ENCODE data around the gene ITGAD.

ITGAD gene

DNA sequence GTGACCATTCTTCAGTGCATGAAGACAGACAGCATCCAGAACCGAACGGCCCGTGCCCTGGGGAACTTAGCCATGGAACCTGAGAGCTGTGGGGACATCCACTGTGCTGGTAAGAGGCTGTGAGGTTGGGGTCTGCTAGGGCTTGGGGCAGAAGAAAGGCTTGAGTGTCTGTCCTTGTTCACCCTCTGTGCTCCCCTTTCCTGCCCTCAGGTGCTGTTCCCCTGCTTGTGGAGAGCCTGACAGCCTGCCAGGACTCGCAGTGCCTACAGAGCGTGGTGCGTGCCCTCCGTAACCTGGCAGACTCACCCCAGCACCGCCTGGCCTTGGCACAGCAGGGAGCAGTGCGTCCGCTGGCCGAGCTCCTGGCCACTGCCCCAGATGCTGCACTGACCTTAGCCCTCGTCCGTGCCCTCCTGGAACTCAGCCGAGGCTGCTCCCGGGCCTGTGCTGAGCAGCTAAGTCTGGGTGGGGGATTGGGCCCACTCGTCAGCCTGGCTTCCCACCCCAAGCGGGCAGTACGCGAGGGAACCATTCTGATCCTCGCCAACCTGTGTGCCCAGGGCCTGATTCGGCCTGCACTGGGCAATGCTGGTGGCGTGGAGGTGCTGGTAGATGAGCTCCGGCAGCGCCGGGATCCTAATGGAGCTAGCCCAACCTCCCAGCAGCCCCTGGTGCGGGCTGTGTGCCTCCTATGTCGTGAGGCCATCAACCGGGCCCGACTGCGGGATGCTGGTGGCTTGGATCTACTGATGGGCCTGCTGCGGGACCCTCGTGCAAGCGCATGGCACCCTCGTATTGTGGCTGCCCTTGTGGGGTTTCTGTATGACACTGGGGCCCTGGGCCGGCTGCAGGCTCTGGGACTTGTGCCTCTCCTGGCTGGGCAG lies 69.0 kb downstream of the ITGAD start:
- DNase-seq: no peak

DNA sequence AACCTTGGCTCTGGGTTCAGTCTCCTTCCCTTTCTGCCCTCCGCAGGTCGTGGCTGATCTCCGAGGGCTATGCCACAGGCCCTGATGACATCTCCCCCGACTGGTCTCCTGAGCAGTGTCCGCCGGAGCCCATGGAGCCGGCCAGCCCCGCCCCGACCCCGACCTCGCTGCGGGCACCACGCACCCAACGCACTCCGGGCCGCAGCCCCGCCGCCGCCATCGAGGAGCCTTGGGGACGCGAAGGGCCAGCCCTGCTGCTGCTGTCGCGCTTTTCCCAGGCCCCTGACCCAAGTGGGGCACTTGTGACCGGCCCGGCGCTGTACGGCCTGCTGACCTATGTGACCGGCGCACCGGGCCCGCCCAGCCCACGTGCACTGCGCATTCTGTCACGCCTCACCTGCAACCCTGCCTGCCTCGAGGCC lies 71.2 kb downstream of the ITGAD start:
- no peak for DNase-seq

DNA sequence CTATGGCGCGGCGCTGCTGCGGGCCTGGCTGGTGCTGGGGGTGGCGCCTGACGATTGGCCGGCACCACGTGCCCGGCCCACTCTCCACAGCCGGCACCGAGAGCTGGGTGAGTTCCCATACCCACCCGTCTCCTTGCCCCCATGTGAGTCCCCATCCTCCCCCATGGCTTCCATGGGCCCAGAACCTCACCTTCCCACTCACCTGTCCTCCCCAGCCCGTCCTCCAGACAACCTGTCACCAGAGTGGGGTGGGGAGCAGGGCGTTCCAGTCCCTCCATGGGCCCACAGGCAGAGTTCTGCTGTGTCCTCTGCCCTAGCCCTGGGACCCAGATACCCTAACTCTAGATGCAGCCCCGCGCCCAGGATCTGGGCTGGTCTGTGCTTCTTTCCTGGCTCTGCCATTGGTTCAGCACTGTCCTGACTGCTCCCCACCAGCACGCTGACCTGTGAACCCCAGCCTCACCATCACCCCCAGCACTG lies 71.7 kb downstream of the ITGAD start:
- DNase-seq: no peak

DNA sequence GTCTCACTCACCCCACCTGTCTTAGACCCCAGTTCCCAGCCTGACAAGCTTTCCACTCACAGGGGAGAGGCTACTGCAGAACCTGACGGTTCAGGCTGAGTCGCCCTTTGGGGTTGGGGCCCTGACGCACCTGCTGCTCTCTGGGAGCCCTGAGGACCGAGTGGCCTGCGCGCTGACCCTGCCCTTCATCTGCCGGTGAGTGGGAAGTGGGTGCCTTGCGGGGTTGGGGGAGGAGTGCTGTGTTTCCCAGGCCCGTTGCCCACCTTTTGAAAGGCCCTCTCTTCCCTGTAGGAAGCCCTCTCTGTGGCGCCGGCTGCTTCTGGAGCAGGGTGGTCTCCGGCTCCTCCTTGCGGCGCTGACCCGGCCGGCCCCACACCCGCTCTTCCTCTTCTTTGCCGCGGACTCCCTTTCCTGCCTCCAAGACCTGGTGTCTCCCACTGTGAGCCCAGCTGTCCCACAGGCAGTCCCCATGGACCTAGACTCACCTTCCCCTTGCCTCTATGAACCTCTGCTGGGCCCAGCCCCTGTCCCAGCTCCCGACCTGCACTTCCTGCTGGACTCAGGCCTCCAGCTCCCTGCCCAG lies 72.7 kb downstream of the ITGAD start:
- DNase-seq: no peak

DNA sequence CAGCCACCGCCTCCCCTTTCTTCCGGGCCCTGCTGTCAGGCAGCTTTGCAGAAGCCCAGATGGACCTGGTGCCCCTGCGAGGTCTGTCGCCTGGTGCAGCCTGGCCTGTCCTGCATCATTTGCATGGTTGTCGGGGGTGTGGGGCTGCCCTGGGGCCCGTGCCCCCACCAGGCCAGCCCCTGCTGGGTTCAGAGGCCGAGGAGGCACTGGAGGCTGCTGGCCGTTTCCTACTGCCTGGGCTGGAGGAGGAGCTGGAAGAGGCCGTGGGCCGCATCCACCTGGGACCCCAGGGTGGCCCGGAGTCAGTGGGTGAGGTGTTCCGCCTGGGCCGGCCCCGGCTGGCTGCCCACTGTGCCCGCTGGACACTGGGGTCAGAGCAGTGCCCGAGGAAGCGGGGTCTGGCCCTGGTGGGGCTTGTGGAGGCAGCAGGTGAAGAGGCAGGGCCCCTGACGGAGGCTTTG lies 73.3 kb downstream of the ITGAD start:
- no peak for DNase-seq

DNA sequence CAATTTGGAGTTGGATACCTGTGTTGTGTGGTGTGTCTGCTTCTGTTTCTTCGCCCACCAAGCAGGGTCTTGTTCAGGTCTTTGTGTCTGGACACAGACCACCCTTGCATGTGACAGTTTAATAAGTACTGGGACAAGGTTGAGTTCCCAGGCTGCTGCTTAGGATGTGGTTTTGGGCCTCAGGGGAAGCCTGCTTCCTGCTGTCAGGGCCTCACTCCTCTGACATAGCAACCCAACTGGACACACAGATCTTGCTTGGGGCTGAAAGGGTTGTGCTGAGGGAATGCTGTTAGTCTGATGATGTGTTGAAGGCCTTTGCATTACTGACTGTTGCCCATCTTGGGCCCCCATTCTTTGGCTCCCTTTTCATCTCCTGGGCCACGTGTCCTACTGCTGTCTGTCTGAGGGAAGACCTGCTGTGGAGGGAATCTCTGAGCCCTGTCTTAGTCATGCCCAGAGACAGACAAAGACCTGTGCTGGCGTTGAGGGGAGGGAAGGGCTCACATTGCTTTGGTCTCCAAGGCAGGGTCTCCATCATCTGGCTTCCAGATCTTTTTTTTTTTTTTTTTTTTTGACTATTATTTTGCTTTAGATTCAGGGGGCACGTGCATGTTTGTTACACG lies 74.1 kb downstream of the ITGAD start:
- no peak for DNase-seq

DNA sequence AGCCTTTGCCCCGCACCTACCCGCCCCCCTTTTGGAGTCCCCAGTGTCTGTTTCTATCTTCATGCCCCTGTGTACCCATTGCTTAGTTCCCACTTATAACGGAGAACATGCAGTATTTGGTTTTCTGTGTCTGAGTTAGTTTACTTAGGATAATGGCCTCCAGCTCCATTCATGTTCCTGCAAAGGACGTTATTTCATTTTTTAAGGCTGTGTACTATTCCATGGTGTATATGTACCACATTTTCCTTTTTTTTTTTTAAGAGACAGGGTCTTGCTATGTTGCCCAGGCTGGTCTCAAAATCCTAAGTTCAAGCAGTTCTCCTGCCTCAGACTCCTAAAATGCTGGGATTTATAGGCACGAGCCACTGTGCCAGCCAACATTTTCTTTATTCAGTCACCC lies 74.7 kb downstream of the ITGAD start:
- no peak for DNase-seq

DNA sequence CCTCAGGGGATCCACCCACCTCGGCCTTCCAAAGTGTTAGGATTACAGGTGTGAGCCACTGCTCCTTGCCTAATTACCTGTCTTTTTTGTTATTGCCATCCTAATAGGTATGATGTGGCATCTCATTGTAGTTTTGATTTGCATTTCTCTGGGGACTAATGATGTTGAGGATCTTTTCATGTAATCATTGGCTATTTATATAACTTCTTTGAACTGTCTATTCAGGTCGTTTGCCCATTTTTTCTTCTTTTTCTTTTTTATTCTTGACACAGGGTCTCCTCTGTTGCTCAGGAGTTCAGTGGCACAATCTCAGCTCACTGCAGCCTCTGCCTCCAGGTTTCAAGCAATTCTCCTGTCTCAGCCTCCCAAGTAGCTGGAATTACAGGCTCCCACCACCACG lies 77.5 kb downstream of the ITGAD start:
- DNase-seq: no peak

DNA sequence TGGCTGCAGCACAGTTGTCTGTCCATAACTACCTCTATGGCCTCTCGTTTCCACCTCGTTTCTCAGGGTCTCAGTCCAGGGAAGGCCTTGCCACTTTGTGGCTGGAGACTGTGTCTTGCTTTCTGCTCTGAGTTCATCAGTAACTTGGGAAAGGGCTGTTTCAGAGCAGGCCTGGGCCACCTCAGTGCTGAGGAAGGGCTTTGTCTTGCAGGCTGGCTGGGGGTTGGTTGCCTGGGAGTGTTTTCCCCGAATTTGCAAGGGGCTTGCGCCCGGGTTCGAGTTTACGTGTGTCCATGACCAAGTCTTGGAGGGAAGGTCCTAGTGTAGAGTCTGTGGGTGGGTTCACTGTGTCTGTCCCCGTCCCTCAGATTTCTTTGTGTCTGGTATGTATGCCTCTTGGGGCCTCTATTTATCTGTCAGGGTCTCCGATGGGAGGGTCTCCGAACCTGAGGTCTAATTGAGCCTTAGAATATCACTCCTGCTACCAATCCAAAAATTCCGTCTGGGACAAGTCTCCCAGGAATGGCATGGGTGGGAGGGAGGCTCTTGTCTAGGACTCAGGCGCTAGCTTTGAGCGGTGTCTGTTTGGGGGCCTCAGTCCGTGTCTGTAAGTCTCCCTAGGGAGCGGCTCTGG lies 78.2 kb downstream of the ITGAD start:
- DNase-seq: peak; percentile 12

DNA sequence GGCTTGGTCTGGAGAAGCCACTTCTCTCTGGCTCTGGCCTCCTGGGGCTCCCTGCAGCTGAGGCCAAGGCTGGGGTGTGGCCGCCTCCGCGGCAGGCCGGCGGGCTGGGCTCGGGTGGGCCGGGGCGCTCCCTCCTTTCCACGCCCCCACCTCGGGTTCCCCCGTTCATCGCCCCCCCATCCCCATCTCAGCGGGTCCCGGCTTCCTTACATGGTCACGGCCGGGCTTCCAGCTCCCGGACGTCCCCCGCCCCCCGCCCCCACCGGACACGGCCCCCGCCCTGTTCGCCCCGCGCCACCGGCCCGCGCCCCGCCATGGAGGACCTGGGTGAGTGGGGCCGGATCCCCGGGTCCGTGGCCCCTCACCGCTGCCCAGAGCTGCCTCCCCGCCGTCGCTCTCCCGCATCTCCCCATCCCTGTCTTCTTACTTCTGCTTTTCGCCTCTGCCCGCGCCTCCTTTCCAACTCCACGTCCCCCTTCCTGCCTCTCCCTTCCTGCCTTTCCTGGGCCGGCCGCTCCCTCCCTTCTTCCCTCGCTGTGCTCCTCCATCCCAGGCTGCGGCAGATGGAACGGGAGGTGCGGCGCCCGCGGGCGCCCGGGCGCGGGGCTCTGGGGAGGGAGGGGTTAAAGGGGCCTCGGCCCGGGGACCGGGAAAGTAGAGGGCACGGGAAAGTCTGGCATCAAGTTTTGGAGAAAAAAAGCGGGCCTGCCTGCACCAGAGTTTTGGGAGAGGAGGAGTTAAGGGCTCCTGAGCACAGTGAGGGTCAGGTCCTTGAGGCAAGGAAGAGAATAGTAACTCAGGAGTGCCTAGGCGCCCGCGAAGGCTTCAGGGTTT lies 79.0 kb downstream of the ITGAD start, which contains the start of gene TGFB1I1:
TSS of gene TGFB1I1 (plus strand) at position 278 of the 834 bp plus-strand sequence. CDS start at position 315, 37 bp downstream.
- peak; percentile 20 for DNase-seq

DNA sequence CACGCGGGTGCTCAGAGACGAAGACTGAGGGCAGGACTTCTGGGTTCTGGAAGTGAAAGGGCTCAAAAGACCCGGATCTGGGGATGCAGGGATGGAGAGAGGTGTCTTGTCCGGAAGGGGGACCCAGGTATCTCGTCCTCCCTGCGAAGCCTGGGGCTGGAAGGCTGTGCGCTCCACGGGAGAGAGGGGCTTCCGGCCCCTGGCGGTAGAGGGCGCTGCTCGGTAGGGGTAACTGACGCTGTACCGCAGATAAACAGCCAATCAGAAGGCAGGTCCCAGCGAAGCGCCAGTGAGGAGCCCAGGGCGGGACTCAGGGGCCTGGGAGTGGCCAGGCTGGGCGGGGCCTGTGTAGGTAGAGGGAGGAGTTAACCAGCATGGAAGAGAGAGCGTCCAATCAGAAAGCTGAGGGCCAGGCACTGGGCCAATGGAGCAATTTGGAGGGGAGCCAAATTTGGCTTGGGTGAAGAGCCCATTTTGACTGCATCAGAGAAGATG lies 79.6 kb downstream of the ITGAD start:
- DNase-seq: peak; percentile 67

DNA sequence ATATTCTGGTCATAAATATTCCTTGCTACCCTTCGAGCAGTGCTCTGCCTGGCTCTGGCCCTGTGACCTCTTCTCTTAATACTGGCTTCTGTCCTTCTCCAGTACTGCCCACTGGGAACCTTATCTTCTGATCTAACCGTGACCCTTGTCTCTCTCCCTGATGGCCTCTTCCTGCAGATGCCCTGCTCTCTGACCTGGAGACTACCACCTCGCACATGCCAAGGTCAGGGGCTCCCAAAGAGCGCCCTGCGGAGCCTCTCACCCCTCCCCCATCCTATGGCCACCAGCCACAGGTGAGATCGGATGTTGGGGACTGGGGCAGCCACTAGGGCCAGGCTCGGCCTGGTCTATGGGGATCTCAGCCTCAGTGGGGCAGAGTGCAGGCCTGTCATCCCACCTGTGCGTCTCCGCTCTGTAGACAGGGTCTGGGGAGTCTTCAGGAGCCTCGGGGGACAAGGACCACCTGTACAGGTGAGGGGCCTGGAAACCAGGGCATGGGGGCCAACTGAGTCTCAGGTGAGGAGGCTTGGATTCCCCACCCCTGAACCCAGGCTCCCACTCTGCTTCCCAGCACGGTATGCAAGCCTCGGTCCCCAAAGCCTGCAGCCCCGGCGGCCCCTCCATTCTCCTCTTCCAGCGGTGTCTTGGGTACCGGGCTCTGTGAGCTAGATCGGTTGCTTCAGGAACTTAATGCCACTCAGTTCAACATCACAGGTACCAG lies 80.3 kb downstream of the ITGAD start:
- DNase-seq: no peak

DNA sequence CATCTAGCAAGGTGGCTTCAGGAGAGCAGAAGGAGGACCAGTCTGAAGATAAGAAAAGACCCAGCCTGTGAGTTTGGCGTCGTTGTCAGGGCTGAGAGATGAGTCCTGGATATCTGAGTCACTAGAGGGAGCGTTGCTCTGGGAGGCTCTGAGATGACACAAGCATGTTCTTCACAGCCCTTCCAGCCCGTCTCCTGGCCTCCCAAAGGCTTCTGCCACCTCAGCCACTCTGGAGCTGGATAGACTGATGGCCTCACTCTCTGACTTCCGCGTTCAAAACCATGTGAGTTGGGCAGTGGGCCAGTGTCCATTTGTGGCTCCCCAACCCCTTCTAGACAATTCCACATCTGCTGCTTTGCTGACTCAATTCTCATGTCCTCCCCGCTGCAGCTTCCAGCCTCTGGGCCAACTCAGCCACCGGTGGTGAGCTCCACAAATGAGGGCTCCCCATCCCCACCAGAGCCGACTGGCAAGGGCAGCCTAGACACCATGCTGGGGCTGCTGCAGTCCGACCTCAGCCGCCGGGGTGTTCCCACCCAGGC lies 81.1 kb downstream of the ITGAD start:
- DNase-seq: no peak

DNA sequence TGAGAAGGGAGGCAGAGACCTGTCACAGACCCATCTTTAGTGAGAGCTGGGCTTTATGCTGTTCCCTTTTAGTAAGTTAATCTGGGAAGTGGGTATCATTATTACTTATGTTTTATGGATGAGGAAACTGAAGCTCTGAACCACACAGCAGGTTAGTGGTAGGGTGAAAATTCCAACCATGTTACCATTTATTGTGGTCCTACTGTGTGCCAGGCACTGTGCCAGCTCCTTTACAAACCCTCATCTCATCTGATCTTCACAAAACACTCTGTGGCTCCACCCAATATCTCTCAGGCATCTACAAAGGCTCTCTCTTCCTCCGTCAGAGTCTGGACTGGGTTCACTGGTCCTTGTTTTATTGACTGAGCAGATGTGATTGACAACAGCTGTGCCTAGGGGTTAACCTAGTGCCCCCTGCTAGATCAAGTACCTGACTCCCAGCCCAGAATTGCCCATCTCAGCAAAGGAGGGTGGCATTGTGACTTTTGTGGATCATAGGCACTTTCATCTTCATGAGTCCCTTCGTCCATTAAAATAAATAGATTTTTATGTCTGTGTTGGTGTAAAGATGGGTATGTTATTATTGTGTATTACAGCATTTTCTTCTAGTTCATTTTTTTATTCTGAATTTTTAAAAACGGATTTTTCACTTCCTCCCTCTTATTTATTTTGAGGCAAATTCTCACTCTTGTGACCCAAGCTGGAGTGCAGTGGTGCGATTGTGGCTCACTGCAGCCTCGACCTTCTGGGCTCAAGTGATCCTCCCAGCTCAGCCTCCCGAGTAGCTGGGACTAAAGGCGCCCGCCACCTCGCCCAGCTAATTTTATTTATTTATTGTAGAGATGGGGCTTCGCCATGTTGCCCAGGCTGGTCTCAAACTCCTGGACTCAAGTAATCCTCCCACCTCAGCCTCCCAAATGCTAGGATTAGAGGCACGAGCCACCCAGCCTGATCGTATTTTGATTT lies 81.9 kb downstream of the ITGAD start:
- DNase-seq: no peak

DNA sequence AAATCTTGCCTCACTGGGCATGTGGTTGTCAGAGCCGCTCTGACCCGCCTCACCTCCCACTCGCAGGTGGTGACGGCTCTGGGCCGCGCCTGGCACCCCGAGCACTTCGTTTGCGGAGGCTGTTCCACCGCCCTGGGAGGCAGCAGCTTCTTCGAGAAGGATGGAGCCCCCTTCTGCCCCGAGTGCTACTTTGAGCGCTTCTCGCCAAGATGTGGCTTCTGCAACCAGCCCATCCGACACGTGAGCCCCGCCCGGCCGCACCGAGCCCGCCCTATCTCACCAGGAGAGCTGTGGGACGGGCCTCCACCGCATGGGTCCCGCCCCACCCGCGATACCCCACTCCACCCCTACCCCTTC lies 82.8 kb downstream of the ITGAD start:
- no peak for DNase-seq
